ENCODE results near the gene HSDL1. TPM values are rescaled to one million over a fixed set of nuclear protein-coding genes. Genes with fewer than 3 reads are reported as not detected.

Gene HSDL1
- total and polyA plus RNA-seq, 2 donors (not counting 3 experiments of a cell fraction or from before 2014, with no cell fraction given), result 19.9 to 27.9 TPM

- no peak overlapping the region for H3K4me2 ChIP-seq (ENCODE audit: insufficient read depth, low read length)
- no peak overlapping the region for H3K27ac ChIP-seq (ENCODE audit: insufficient read depth, low read depth, low read length)
- H3K9ac ChIP-seq (replicated peaks; ENCODE audit: extremely low read depth, insufficient read depth, low read length), result no peak overlapping the region
- CTCF ChIA-PET, result interaction anchor here (1.4 to 1.7 kb wide), 2 partner anchors 11 to 13 kb away, joined by 4 to 6 read pairs; no protein-coding TSS in a partner anchor
- no peak for FAIRE-seq
- peaks cover 29 to 37% of the 10 kb centered on the region in 2 experiments for H3K27me3 ChIP-seq (ENCODE audit: control insufficient read depth in 2 of 2, insufficient read depth in 2 of 2, low read length in 2 of 2)
- H2AFZ ChIP-seq (ENCODE audit: low read depth, low read length), result no peak overlapping the region
- dilution Hi-C loops (cut with MboI; ENCODE audit: extremely low pct_ligation_motif_present, low sequenced_read_pairs), result no loop called here
- POLR2A ChIA-PET, result no interaction called here
- BruUV-seq (replicated peaks), result no TSS peak
- no peaks in the 10 kb centered on the region for H3K36me3 ChIP-seq (ENCODE audit: control insufficient read depth in 2 of 2, extremely low read depth in 1 of 2, insufficient read depth in 2 of 2, low read length in 2 of 2)
- H3K4me1 ChIP-seq (ENCODE audit: control insufficient read depth, extremely low read depth, insufficient read depth, low read length), result no peaks in the 10 kb centered on the region
- H3K9me1 ChIP-seq (replicated peaks; ENCODE audit: control insufficient read depth, extremely low read depth, insufficient read depth, low read length), result no peaks in the 10 kb centered on the region
- no peaks in the 10 kb centered on the region for H4K20me1 ChIP-seq (replicated peaks; ENCODE audit: control insufficient read depth, extremely low read depth, insufficient read depth, low read length)
- no peak for DNase-seq (ENCODE audit: low read depth, low spot score)
- intact Hi-C loops (cut with micrococcal nuclease), result loop anchor here (5.0 kb wide), 1 partner anchor 768 kb away; no protein-coding TSS in a partner anchor
- H3K9me3 ChIP-seq (replicated peaks; ENCODE audit: control insufficient read depth, insufficient read depth, low read length), result no peaks in the 10 kb centered on the region
- TF ChIP-seq JUN (IDR thresholded peaks at IDR 0.05; ENCODE audit: borderline replicate concordance, insufficient read depth, insufficient read length, low read depth), result no peak
- no peak overlapping the region for H3K4me3 ChIP-seq (replicated peaks in 1 of 3; ENCODE audit: insufficient read depth in 1 of 3, low read depth in 1 of 3, low read length in 3 of 3)
- H3K79me2 ChIP-seq (ENCODE audit: control insufficient read depth, insufficient read depth, low read length), result no peaks in the 10 kb centered on the region
Observed at GRCh38 chr16:84159800-84160199, 14.8 kb upstream of the HSDL1 start.

GRCh38 chr16:84159007-84159406 is 14.0 kb upstream of the HSDL1 start:
- ChIA-PET CTCF (interaction anchor here (0.9 kb wide), 1 partner anchor 15 kb away, joined by 3 read pairs; no protein-coding TSS in a partner anchor), POLR2A (no interaction called here)
- Histone ChIP-seq H4K20me1 (replicated peaks; ENCODE audit: control insufficient read depth, extremely low read depth, insufficient read depth, low read length) (no peaks in the 10 kb centered on the region), H3K4me3 (replicated peaks in 1 of 3; ENCODE audit: insufficient read depth in 1 of 3, low read depth in 1 of 3, low read length in 3 of 3) (no peak overlapping the region), H3K36me3 (ENCODE audit: control insufficient read depth in 2 of 2, extremely low read depth in 1 of 2, insufficient read depth in 2 of 2, low read length in 2 of 2) (no peaks in the 10 kb centered on the region), H3K9ac (replicated peaks; ENCODE audit: extremely low read depth, insufficient read depth, low read length) (no peak overlapping the region), H3K4me1 (ENCODE audit: control insufficient read depth, extremely low read depth, insufficient read depth, low read length) (no peaks in the 10 kb centered on the region), H3K27ac (ENCODE audit: insufficient read depth, low read depth, low read length) (no peak overlapping the region), H3K27me3 (ENCODE audit: control insufficient read depth in 2 of 2, insufficient read depth in 2 of 2, low read length in 2 of 2) (peaks cover 22 to 29% of the 10 kb centered on the region in 2 experiments), H2AFZ (ENCODE audit: low read depth, low read length) (no peak overlapping the region), H3K4me2 (ENCODE audit: insufficient read depth, low read length) (no peak overlapping the region), H3K9me1 (replicated peaks; ENCODE audit: control insufficient read depth, extremely low read depth, insufficient read depth, low read length) (no peaks in the 10 kb centered on the region), H3K9me3 (replicated peaks; ENCODE audit: control insufficient read depth, insufficient read depth, low read length) (no peaks in the 10 kb centered on the region), H3K79me2 (ENCODE audit: control insufficient read depth, insufficient read depth, low read length) (no peaks in the 10 kb centered on the region)
- FAIRE-seq (no peak), DNase-seq (ENCODE audit: low read depth, low spot score) (no peak)
- dilution Hi-C loops (cut with MboI; ENCODE audit: extremely low pct_ligation_motif_present, low sequenced_read_pairs), result no loop called here
- no peak for TF ChIP-seq EZH2 (IDR thresholded peaks at IDR 0.05; ENCODE audit: borderline replicate concordance, low read depth, low read length, severe bottlenecking)
- no peak for TF ChIP-seq FOS (IDR thresholded peaks at IDR 0.05; ENCODE audit: borderline replicate concordance, insufficient read depth, low read length)
- TF ChIP-seq JUN (IDR thresholded peaks at IDR 0.05; ENCODE audit: borderline replicate concordance, insufficient read depth, insufficient read length, low read depth), result no peak
- TF ChIP-seq CTCF (IDR thresholded peaks at IDR 0.05; ENCODE audit: extremely low read depth in 1 of 2, insufficient read depth in 1 of 2, low read depth in 1 of 2, low read length in 2 of 2), result no peak
- TF ChIP-seq MYC (IDR thresholded peaks at IDR 0.05; ENCODE audit: low read depth, low read length), result no peak
- TF ChIP-seq POLR2A (IDR thresholded peaks at IDR 0.05; ENCODE audit: low read depth, low read length), result no peak
- no peak for TF ChIP-seq MAX (IDR thresholded peaks at IDR 0.05; ENCODE audit: insufficient read depth, insufficient read length)
- intact Hi-C loops (cut with micrococcal nuclease), result loop anchor here (5.0 kb wide), 1 partner anchor 768 kb away; no protein-coding TSS in a partner anchor
- BruUV-seq (replicated peaks), result no TSS peak
